GM21447 (cell line): ENCODE measurements around the gene MAP3K4.
"Not testable (repeated sequence)": the region's sequence is repeated elsewhere in the genome, so short reads cannot be mapped to it uniquely, and the experiment has no call there.

Experiments used
- ATAC-seq: cut with Tn5 transposase; IDR thresholded peaks from one replicate; pipeline ENCODE4 v1.9.1; 2021; ENCODE audit not compliant: unreplicated experiment

The MAP3K4 gene

DNA sequence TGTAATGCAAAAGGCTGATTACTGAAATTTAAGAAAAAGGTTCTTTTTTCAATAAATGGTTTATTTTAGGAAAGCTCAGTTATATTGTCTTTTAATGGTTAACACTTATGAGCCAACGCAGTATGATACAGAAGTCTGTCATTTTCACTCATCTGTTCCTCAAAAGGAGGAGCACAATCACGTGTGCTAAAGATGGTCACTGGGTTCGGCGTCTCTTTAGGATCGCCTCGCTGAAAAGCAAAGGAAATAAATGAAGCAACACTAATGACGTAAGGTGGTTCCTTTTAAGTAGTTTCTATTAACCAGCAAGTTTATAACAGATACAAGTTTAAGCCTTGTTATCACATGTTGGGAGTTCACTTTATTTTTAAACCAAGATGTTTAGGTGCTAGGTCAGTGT, 125.7 kb downstream of the MAP3K4 start:
- no peak for ATAC-seq

DNA sequence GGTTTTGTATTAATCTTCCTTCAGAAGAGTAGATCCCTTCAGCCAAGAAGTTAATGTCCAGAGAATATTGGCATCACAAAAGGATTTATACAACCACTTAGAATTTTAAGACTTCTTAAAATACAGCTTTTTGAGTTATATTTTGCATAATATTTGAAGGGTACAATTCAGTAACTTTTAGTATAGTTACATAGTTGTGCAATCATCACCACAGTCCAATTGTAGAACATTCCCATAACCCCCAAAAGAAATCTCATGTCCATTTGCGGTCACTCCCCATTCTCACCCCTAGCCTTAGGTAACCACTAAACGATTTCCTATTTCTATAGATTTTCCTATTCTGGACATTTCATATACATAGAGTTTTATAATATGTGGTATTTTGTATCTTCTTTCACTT, 126.4 kb downstream of the MAP3K4 start:
- no peak for ATAC-seq

DNA sequence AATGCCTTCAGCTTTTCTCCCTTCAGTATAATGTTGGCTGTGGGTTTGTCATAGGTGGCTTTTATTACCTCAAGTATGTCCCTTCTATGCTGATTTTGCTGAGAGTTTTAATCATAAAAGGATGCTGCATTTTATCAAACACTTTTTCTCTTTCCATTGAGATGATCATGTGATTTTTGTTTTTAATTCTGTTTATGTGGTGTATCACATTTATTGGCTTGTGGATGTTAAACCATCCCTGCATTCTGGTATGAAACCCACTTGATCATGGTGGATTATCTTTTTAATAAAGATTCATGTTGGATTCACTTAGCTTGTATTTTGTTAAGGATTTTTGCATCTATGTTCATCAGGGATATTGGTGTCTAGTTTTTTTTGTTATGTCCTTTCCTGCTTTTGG, 131.8 kb downstream of the MAP3K4 start:
- ATAC-seq = not testable (repeated sequence)

DNA sequence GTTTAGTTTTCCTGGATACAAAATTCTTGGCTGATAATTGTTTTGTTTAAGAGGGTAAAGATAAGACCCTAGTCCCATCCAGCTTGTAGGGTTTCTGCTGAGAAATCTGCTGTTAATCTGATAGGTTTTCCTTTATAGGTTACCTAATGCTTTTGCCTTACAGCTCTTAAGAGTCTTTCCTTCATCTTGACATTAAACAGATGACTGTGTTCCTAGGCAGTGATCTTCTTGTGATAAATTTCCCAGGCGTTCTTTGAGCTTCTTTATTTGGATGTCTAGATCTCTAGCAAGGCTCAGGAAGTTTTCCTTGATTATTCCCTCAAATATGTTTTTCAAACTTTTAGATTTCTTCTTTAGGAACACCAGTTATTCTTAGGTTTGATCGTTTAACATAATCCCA, 134.0 kb downstream of the MAP3K4 start:
- no peak for ATAC-seq

DNA sequence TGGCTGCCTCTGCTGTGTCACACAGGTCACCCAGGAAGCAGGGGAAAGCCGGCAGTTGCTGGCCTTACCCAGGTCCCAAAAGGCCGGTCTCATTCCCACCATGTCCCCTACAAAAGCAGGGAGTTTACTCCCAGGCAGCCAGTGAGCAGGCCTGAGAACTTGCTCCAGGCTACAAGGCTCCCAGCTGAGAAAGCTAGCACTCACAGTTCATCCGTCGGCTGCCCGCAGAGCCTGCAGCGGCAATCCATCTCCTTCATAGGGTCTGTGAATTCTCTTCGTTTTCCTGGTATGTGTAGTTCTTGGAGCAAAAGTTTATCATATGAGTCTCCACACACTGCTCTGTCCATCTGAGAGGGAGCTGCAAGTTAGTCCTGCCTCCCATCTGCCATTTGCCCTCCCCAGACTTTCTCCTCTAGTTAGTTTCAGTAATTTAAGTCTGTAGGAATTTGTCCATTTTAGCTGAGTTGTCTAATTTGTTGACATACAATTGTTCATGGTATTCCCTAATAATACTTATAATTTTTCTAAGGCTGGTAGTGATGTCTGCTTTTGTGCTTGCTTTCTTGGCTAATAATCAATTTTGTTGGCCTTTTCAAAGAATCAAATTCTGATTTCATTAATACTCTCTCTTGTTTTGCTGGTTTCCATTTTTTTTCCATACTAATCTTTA, 135.6 kb downstream of the MAP3K4 start:
- ATAC-seq = no peak

DNA sequence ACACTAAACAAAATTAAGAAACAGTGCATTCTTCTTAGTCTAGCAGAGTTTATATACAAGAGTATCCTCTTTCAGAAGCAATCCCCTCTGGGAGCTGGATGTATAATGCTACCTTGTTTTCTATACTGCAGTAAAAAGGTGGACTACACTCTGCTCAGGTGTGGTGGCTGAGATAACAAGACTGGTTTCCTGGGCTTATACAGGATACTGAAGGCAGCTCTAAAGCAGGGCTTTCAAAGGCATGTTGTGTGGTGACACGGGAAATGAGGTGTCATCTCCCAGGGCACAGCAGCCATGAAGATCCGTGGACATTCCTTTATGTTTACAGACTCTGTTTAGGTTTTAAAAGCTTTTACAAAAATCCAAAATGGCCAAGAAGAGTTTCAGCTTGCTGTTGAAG, 136.7 kb downstream of the MAP3K4 start:
- ATAC-seq = no peak

DNA sequence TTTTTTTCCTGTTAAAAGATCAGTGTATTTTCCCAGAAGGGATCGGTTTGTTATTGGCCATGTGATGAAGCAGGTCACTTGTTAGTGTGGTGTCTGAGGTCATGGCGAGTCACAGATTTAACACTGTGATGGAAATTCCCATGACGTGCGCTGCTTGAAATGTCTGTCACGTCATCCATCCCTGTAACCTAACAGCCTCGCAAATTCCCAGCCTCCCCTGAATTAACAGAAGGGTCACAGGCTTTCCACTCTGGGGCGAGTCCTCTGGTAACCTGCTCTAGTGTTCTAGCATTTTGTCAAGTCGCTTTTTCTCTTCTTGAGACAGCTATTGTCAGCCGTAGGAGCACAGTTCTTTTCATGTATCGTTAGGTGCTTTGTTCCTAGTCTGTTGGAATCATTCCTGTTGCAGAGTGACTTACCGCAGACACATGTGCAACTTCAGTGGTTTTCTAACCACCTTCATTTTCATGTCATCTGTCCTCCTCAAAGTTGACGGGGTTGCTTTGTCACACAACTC, 137.2 kb downstream of the MAP3K4 start:
- no peak for ATAC-seq

DNA sequence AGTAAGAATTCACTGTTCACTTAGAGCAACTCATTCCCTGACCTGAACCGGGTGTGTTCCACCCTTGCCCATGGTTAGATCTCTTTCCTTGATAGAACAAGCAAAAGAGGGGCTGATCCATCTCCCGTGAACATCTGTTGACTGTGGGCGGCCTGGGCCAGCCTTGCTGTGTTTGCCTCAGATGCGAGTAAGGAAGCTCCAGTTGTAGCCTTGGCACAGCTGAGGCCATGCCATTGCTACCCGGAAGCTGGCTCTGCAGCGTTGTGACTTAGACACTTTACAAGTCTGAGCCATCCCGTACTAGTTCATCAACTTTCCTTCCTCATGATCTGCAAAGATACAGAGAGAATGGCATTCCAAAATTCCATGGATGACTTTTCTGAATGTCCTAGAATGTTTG, 139.0 kb downstream of the MAP3K4 start:
- ATAC-seq = no peak

DNA sequence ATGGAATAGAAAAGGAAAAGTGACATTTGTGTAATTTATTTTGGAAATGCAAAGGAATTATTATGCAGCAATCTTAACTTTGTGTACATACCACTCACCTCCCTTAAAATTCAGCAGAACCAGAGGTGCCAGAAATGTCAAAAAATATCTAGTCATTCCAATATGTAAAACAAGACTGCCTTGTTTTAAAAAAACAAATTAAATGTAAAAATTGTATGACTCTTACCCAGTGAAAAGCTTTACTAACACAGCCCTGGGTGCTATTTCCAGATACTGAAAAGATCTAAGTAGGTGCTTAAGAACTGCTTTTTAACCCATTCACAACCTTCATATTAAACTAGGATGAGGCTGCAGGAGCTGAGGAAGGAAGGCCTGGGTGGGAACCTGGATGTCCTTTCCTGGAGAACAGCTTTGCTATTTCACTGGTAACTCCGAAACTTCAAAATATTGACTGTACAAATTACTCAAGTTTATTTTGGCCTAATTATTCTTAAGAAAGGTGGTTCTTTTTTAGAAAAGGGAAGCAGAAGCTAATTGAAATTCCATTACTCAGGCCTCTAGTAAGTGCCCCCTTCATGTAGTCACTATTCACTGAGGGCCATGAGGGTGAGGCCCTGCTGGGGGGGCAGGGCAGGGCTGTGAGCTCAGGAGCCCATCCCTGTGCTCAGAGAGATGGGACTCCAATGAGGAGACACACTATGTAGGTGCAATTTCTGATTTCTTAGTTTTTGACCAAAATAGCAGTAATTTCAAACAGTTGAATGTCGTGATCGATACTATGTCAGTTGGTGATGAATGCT, 139.6 kb downstream of the MAP3K4 start:
- no peak for ATAC-seq

DNA sequence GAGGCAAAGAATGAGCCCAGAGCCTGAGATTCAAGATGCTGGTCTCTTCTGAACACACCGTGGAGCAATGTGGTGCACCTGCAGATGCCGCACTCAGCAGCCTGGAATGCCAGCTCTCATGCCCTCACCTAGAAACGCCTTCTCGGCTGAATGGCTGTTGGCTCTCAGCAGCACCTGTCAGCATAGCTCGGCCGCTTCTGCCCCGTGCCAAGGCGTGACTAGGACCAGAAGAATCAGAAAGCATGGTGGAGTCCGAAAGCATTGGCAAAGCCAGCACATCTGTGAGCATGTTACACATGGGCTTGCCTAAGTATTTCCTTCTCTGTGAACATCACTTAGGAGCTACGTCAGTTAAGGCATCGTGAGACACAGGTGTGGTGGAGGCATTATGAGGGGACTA, 140.8 kb downstream of the MAP3K4 start:
- no peak for ATAC-seq

DNA sequence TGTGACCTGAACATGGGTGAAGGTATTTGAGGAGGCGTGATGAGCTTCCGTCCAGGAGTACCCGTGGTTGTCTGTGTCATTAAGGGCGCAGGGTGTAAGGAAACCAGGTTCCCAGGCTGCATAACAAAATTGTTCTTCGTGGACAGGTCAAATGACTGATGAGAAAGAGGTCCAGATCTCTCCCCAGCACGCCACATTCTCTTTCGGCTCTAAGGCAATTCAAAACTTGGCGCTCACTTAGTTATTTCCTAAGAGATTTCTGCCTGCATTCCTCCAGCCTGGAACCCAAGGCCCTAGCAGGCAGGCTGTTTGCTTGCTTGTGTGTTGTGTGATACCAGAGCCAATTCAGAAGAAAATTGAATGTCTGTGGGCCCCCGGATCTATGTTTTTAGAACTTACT, 142.4 kb downstream of the MAP3K4 start:
- no peak for ATAC-seq

DNA sequence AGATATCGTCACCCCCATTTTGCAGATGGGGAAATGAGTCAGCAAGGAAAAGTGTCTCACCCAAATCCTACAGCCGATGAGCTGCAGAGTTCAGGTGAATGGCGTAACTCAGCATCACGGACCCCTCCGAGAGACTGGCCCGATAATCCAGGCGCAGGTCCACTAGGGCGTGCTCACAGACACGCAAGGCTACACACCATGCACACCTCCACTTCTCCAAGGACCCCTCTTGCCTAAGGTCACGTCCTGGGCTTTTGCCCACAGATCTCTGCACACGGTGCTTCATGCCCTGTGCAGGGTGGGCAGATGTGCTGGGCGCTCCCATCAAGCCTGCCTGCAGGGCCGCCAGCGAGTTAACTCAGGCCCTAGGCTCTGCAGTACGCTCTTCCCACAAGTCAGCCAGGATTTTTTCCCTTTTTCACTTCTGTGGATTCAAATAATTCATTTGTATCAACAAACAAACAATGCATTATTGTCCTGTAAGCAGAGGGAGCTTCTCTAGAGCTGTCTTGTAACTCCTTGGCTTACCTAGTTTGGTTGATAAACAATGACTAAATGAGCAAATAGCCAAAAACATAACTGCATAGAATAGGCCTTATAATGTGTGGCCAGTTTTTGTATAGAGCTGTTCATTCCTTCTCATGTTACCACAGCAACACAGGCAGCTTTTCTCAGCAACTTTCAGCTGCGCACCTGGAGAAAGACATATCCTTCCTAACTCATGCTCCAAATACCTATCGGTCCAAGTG, 143.2 kb downstream of the MAP3K4 start:
- no peak for ATAC-seq

DNA sequence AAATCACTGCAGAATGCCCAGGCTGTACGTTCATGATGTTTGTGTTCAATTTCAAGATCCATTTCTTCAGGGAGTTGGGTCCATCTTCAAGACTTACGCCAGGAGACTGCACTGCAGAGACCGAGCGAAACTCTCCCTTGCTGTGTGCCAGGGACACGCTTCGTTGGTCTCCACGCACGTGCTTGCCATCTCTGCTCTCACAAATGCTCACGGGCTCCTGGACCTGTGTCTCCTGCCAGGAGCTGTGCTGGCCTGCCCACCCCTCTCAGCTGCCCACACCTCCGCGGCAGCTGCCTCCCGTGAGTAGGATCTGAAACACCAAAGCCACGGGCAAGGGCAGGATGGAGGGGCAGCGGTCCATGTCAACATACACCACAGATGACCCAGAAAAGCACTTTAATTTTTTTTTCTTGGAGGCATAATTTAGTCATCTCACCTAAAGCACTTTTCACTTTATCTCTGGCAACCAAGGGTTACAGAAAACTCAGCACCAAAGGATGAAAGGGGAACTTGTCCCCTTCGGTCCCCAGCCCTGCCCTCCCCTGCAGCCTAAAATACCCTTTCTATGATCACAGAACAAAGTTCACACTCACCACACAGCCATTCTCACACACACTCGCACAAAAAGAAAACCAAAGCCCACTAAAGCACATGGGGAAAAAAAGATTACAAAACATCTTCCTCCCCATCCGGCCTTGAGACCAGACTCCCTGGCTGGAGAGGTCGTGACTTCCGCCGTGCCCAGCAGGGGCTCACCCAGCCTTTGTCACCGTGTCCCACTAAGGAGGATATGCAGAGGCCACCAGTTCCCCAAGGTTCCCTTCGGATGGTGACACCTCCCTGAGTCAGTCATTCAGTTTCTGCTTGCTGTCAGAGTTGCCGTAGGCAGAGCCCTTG, 144.4 kb downstream of the MAP3K4 start:
- no peak for ATAC-seq

DNA sequence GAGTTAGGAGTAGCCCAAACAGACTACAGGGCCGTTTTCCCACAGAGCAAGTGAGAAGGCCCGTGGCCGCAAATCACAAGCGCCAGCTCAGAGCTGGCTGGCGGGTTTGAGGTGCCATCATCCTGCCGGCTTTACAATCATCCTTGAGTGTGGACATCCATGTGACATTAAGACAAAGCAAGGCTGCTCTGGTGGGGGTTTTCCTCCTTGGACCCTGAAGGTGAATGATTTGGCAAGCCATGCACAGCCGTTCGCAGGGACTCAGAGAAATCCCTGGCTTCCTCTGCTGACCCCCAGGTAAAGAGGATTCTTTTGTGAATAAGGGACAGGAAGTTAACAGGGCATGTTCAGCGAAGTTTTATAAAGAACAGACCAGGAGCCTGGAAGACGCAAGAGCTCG, 145.1 kb downstream of the MAP3K4 start:
- ATAC-seq = no peak

DNA sequence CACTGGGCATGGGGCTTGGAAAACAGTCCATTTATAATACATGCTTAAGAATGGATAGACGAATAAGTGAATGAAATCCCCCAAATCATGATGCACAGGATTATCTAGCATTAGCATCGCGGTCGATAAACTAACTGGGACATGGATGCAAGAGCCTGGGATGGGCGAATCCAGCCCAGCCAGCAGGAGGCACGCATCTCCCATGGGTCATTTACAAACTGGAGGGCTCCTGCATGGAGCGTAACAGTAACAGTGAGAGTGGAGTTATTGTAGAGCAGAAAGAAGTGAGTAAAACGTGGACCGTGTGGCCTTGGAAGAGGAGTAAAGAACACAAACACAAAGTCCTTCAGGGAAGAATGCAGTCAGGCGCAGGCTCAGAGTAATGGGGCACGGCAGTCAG, 145.8 kb downstream of the MAP3K4 start:
- no peak for ATAC-seq

DNA sequence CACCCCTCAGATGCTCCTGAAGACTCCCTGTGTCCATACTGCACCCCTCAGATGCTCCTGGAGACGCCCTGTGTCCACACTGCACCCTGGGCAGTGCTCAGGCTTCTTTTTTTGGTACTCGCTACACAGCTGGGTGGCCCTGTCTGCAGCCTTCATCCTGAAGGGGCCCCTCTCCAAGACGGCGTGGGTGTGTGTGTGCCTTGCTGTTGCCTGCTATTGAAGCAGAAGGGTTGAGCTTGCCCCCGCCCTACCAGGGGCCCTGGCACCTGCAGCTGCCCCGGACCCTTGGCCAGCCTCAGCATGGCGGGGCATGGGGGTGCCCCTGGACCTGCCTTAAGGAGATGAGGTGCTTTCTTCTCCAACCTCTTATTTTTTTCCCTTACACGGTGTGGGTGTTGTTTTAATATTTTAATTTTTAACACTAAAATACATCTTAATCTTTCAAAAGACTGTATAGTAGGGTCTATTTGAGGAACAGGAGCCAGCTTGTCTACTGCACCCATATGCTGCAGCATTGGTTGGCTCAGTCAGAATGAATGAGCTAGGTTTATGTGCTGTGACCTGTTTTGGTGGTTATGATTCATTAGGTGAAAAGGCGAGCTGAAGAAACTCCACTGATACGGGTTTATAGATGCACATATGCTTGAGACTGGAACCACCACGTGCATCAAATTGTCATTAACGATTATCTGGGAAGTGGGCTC, 146.4 kb downstream of the MAP3K4 start:
- ATAC-seq = no peak

DNA sequence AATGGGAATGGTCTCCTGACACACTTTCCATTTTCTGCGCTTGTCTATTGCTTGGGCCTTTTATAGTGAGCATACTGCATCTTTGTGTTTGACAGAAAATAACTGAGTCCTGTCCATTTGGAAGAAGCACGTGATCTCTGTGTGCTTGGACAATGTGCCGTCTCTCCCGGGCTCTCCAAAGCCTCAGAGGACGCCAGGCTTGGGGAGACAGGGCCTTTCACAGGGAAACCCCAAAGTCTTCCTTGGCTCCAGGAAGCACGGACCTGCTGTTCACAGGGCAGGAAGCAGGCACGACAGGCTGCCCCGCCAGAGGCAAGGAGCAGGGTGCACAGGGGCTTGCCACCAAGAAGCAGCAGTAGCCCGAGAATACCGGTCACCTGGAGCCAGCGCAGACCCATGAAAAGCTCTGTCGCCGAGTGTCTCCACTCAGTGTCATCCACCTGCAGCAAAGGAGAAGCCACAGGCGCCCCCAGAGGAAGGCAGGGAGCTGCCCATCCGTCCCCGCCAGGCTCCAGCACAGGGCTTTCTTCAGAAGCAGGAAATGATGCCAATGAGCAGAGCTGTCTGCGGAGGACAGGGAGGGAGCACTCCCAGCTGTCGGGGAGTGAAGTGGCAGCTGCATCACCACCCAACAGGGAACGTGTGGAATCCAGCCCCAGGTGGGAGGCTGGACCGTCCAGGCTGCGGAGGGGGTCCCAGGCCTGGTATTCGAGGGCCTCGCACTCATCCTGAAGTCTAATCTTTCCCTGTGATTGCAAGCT, 147.2 kb downstream of the MAP3K4 start:
- no peak for ATAC-seq

DNA sequence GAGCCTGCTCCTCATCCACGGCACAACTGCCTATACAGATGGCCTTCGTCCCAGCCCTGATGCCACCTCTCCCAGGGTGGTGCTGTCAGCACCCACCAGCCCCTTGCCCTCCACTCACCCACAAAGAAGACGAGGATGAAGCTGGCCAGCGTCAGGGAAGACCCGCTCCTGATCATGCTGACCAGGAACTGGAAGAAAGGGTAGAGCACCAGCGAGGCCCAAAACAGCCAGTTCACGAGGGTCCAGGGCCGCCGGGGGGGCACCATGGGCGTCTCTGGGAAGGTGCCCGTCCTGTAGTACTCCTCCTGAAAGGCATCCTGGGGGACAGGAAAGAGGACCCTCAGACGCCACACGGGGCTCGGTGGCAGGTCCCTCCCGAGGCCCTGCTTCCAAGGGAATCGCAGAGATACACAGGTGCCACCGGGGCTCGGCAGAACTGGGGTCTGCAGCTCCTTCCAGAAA, 147.8 kb downstream of the MAP3K4 start:
- ATAC-seq = no peak
